Stimulated activated CD8-positive, alpha-beta memory T cell treated with anti-CD3 and anti-CD28 coated beads, Interleukin-4, amount 100 ng/mL, for 48 hours (primary cell): Measurements from ENCODE around the gene SCT.

ENCODE experiments used
- DNase-seq: peaks from one replicate; pipeline ENCODE4 v3.0.0-alpha.2; 2020

The SCT gene

GRCh38 chr11:581342-581741 is 45.6 kb downstream of the SCT start:
- DNase-seq, result no peak

- no peak for DNase-seq
Measured at GRCh38 chr11:579830-580601, 47.0 kb downstream of the SCT start.

- no peak for DNase-seq
Measured at GRCh38 chr11:578276-579035, 48.5 kb downstream of the SCT start.

- no peak for DNase-seq
Measured at GRCh38 chr11:577611-577894, 49.4 kb downstream of the SCT start.

- no peak for DNase-seq
Measured at GRCh38 chr11:576811-577610, 50.0 kb downstream of the SCT start.
